ENCODE measurements around the gene BMS1. TPM values are rescaled to one million over a fixed set of nuclear protein-coding genes. Genes with fewer than 3 reads are reported as not detected.
"Not testable (repeated sequence)": the region's sequence is repeated elsewhere in the genome, so short reads cannot be mapped to it uniquely, and the experiment has no call there.

BMS1 gene
- total RNA-seq, 1 experiment from 2014 or later, result 40.0 TPM

GRCh38 chr10:42813989-42814687, 31.5 kb downstream of the BMS1 start:
- intact Hi-C loops (cut with micrococcal nuclease); ATAC-seq; H3K27me3 ChIP-seq (ENCODE audit: insufficient read depth, low read length); H3K4me2 ChIP-seq (ENCODE audit: low read length); H3K4me3 ChIP-seq (replicated peaks in 1 of 2; ENCODE audit: low read depth in 1 of 2, low read length in 2 of 2); POLR2A ChIA-PET; H3K9me2 ChIP-seq (ENCODE audit: insufficient read depth); BruUV-seq (replicated peaks); H3K9me3 ChIP-seq (ENCODE audit: control insufficient read depth in 1 of 2, insufficient read depth in 1 of 2, low read depth in 1 of 2, low read length in 2 of 2); H3K4me1 ChIP-seq (ENCODE audit: control insufficient read depth in 1 of 2, insufficient read depth in 2 of 2, low read length in 2 of 2); CTCF ChIA-PET; RAD21 ChIA-PET (ENCODE audit: low non-redundant PET in 1 of 2, low total read pairs in 2 of 2, uncharacterized antibody in 2 of 2, unreplicated experiment in 2 of 2); H3K27ac ChIP-seq (ENCODE audit: low read depth, low read length); H2AFZ ChIP-seq (ENCODE audit: low read depth, low read length, poor library complexity, severe bottlenecking); H4K20me1 ChIP-seq (ENCODE audit: insufficient read depth); DNase-seq (ENCODE audit: low read depth, low spot score); H3K9ac ChIP-seq (ENCODE audit: low read length): not testable (repeated sequence)
- Histone ChIP-seq H3K79me2 (ENCODE audit: insufficient read depth, low read length) (peaks cover 79% of the 10 kb centered on the region), H3K36me3 (ENCODE audit: control insufficient read depth in 1 of 2, insufficient read depth in 2 of 2, low read length in 2 of 2) (peaks cover 11 to 28% of the 10 kb centered on the region in 2 experiments)

- H2AFZ ChIP-seq (ENCODE audit: low read depth, low read length, poor library complexity, severe bottlenecking); ATAC-seq; intact Hi-C loops (cut with micrococcal nuclease); H3K27me3 ChIP-seq (ENCODE audit: insufficient read depth, low read length); H3K9ac ChIP-seq (ENCODE audit: low read length); H3K9me3 ChIP-seq (ENCODE audit: control insufficient read depth in 1 of 2, insufficient read depth in 1 of 2, low read depth in 1 of 2, low read length in 2 of 2); H4K20me1 ChIP-seq (ENCODE audit: insufficient read depth); CTCF ChIA-PET; H3K4me2 ChIP-seq (ENCODE audit: low read length); DNase-seq (ENCODE audit: low read depth, low spot score); H3K27ac ChIP-seq (ENCODE audit: low read depth, low read length); POLR2A ChIA-PET; H3K4me3 ChIP-seq (replicated peaks in 1 of 2; ENCODE audit: low read depth in 1 of 2, low read length in 2 of 2); H3K9me2 ChIP-seq (ENCODE audit: insufficient read depth); RAD21 ChIA-PET (ENCODE audit: low non-redundant PET in 1 of 2, low total read pairs in 2 of 2, uncharacterized antibody in 2 of 2, unreplicated experiment in 2 of 2); BruUV-seq (replicated peaks); H3K4me1 ChIP-seq (ENCODE audit: control insufficient read depth in 1 of 2, insufficient read depth in 2 of 2, low read length in 2 of 2): not testable (repeated sequence)
- Histone ChIP-seq H3K36me3 (ENCODE audit: control insufficient read depth in 1 of 2, insufficient read depth in 2 of 2, low read length in 2 of 2) (peaks cover 2 to 18% of the 10 kb centered on the region in 2 experiments; a peak in 3 of 4 replicates), H3K79me2 (ENCODE audit: insufficient read depth, low read length) (peaks cover 57% of the 10 kb centered on the region)
Observed at GRCh38 chr10:42816334-42816733, 33.7 kb downstream of the BMS1 start.

GRCh38 chr10:42816912-42817311, 34.3 kb downstream of the BMS1 start:
- no peaks in the 10 kb centered on the region for H3K4me1 ChIP-seq (ENCODE audit: control insufficient read depth in 1 of 2, insufficient read depth in 2 of 2, low read length in 2 of 2)
- no peaks in the 10 kb centered on the region for H3K9me2 ChIP-seq (ENCODE audit: insufficient read depth)
- H4K20me1 ChIP-seq (ENCODE audit: insufficient read depth), result no peaks in the 10 kb centered on the region
- no peak overlapping the region for H3K4me3 ChIP-seq (replicated peaks in 1 of 2; ENCODE audit: low read depth in 1 of 2, low read length in 2 of 2)
- ChIA-PET CTCF (no interaction called here), POLR2A (no interaction called here), RAD21 (ENCODE audit: low non-redundant PET in 1 of 2, low total read pairs in 2 of 2, uncharacterized antibody in 2 of 2, unreplicated experiment in 2 of 2) (no interaction called here)
- no peak overlapping the region for H3K4me2 ChIP-seq (ENCODE audit: low read length)
- no peak overlapping the region for H3K27ac ChIP-seq (ENCODE audit: low read depth, low read length)
- H3K9ac ChIP-seq (ENCODE audit: low read length), result no peak overlapping the region
- H3K36me3 ChIP-seq (ENCODE audit: control insufficient read depth in 1 of 2, insufficient read depth in 2 of 2, low read length in 2 of 2), result peaks cover 2 to 17% of the 10 kb centered on the region in 2 experiments; a peak in 3 of 4 replicates
- BruUV-seq (replicated peaks), result no TSS peak
- no peak for TF ChIP-seq SIN3A (IDR thresholded peaks at IDR 0.05; ENCODE audit: low read depth)
- no peak for TF ChIP-seq POLR2AphosphoS5 (IDR thresholded peaks at IDR 0.05; ENCODE audit: low read depth, low read length)
- TF ChIP-seq EGR1 (IDR thresholded peaks at IDR 0.05; ENCODE audit: low read depth), result no peak
- TF ChIP-seq RAD21 (IDR thresholded peaks at IDR 0.05; ENCODE audit: low read depth), result no peak
- no peak for TF ChIP-seq REST (IDR thresholded peaks at IDR 0.05; ENCODE audit: low read depth)
- TF ChIP-seq FOSL1 (IDR thresholded peaks at IDR 0.05; ENCODE audit: low read depth), result no peak
- no peak for TF ChIP-seq EZH2phosphoT487 (IDR thresholded peaks at IDR 0.05; ENCODE audit: borderline replicate concordance)
- TF ChIP-seq ATF3 (IDR thresholded peaks at IDR 0.05), result no peak
- no peak for TF ChIP-seq ELF1 (IDR thresholded peaks at IDR 0.05; ENCODE audit: borderline replicate concordance, low read depth)
- intact Hi-C loops (cut with micrococcal nuclease), result no loop called here
- ATAC-seq, result no peak
- H2AFZ ChIP-seq (ENCODE audit: low read depth, low read length, poor library complexity, severe bottlenecking), result no peak overlapping the region
- no peaks in the 10 kb centered on the region for H3K9me3 ChIP-seq (ENCODE audit: control insufficient read depth in 1 of 2, insufficient read depth in 1 of 2, low read depth in 1 of 2, low read length in 2 of 2)
- peaks cover 53% of the 10 kb centered on the region for H3K79me2 ChIP-seq (ENCODE audit: insufficient read depth, low read length)
- H3K27me3 ChIP-seq (ENCODE audit: insufficient read depth, low read length), result no peaks in the 10 kb centered on the region
- DNase-seq (ENCODE audit: low read depth, low spot score), result no peak
